ENCODE results near the gene LGALS8. TPM values are rescaled to one million over a fixed set of nuclear protein-coding genes. Genes with fewer than 3 reads are reported as not detected.

LGALS8 gene
- total and polyA plus RNA-seq, 2 donors (not counting 1 experiment from before 2014, with no cell fraction given): 38.0 to 67.0 TPM

DNA sequence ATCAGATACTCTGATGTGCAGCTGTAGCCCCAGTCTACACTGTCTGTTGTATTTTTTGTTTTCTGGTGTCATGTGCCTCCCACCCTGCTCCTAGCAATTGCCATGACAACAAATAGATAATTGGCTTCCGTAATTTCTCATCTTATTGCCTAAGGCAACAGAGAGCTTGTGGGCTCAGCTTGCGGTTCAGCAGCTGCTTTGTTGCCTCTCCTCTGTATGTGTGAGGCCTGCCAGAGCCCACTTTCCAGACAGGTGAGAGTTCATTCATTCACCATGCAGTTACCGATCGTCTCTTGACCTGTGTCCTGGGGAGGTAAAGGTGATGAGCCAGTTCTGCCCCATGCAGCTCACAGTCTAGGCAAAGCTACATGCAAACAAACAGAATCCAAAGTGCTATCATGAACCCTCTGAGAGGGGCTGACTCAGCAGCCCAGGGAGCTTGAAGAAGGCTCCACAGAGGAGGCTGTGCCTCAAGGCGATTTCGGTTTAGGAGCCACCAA lies 11.9 kb downstream of the LGALS8 start:
- Histone ChIP-seq H3K27me3 (replicated peaks in 1 of 4; ENCODE audit: control extremely low read depth in 1 of 4, control insufficient read depth in 3 of 4, insufficient read depth in 4 of 4, low read length in 3 of 4) (no peaks in the 10 kb centered on the region), H3K9me3 (ENCODE audit: control extremely low read depth in 1 of 3, control insufficient read depth in 2 of 3, insufficient read depth in 1 of 3, low read length in 2 of 3) (no peaks in the 10 kb centered on the region), H2AFZ (ENCODE audit: insufficient read depth, low read depth, low read length, poor library complexity, severe bottlenecking) (no peak overlapping the region), H3K4me1 (ENCODE audit: control insufficient read depth in 2 of 2, insufficient read depth in 2 of 2, low read length in 2 of 2) (peaks cover 9 to 10% of the 10 kb centered on the region in 2 donors), H3K4me2 (replicated peaks; ENCODE audit: low read depth, low read length, poor library complexity, severe bottlenecking) (no peak overlapping the region), H4K20me1 (ENCODE audit: control insufficient read depth, insufficient read depth, low read length, poor library complexity, severe bottlenecking) (no peaks in the 10 kb centered on the region), H3K36me3 (replicated peaks in 1 of 2; ENCODE audit: control extremely low read depth in 1 of 2, control insufficient read depth in 1 of 2, extremely low read depth in 1 of 2, insufficient read depth in 2 of 2, low read length in 1 of 2) (peaks cover 0 to 37% of the 10 kb centered on the region in 2 experiments), H3K4me3 (ENCODE audit: control extremely low read depth in 1 of 5, extremely low read depth in 1 of 5, insufficient read depth in 1 of 5, low read depth in 2 of 5, low read length in 4 of 5) (no peak overlapping the region), H3K79me2 (ENCODE audit: control insufficient read depth, insufficient read depth, low read length) (peaks cover 15% of the 10 kb centered on the region), H3K9ac (ENCODE audit: low read length) (no peak overlapping the region), H3K27ac (ENCODE audit: low read length in 2 of 2) (no peak overlapping the region)
- CTCF ChIA-PET: no interaction called here
- TF ChIP-seq, protein P1, sequence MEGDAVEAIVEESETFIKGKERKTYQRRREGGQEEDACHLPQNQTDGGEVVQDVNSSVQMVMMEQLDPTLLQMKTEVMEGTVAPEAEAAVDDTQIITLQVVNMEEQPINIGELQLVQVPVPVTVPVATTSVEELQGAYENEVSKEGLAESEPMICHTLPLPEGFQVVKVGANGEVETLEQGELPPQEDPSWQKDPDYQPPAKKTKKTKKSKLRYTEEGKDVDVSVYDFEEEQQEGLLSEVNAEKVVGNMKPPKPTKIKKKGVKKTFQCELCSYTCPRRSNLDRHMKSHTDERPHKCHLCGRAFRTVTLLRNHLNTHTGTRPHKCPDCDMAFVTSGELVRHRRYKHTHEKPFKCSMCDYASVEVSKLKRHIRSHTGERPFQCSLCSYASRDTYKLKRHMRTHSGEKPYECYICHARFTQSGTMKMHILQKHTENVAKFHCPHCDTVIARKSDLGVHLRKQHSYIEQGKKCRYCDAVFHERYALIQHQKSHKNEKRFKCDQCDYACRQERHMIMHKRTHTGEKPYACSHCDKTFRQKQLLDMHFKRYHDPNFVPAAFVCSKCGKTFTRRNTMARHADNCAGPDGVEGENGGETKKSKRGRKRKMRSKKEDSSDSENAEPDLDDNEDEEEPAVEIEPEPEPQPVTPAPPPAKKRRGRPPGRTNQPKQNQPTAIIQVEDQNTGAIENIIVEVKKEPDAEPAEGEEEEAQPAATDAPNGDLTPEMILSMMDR (IDR thresholded peaks at IDR 0.05): no peak
- no peak for TF ChIP-seq EZH2 (IDR thresholded peaks at IDR 0.05; ENCODE audit: borderline replicate concordance, insufficient read depth, low read depth, low read length, poor library complexity, severe bottlenecking)
- Mint-ChIP-seq H3K27me3 (no peaks in the 10 kb centered on the region), H3K4me3 (no peak overlapping the region), H3K4me1 (peaks cover 18% of the 10 kb centered on the region), H3K9me3 (ENCODE audit: insufficient read depth) (no peaks in the 10 kb centered on the region), H3K27ac (no peak overlapping the region)
- intact Hi-C loops (cut with micrococcal nuclease): no loop called here
- WGBS (ENCODE audit: insufficient coverage): 96% methylated on average over 4 of the region's 6 CpGs
- DNase-seq (no peak), ATAC-seq (ENCODE audit: low read depth) (no peak)
- POLR2A ChIA-PET: no interaction called here

DNA sequence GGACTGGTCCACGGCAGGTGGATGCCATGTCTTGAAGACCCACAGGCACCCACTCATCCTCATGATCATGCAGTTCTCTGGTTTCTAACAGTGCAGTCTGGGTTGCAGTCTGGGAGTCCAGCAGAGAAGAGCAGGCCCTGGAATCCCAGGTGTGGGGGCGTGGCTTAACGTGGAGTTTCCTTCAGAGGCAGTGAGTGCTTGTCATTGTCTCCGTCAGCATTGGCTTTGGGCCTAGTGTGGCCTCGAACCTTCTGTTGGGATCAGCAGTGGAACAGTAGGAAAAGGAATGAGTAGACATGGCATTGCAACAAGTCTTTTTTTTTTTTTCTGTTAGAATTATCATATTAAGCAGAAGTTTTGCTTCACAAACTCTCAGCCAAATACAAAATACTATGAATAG lies 12.8 kb downstream of the LGALS8 start:
- ChIA-PET CTCF (no interaction called here), POLR2A (interaction anchor here (0.6 to 0.7 kb wide), 2 partner anchors 399 to 959 kb away, joined by 3 to 4 read pairs; no protein-coding TSS in a partner anchor)
- 86% methylated on average over 3 of the region's 5 CpGs for WGBS (ENCODE audit: insufficient coverage)
- H3K4me2 ChIP-seq (replicated peaks; ENCODE audit: low read depth, low read length, poor library complexity, severe bottlenecking): no peak overlapping the region
- H3K79me2 ChIP-seq (ENCODE audit: control insufficient read depth, insufficient read depth, low read length): peaks cover 14% of the 10 kb centered on the region
- H3K27me3 Mint-ChIP-seq: no peaks in the 10 kb centered on the region
- H3K27me3 ChIP-seq (replicated peaks in 1 of 4; ENCODE audit: control extremely low read depth in 1 of 4, control insufficient read depth in 3 of 4, insufficient read depth in 4 of 4, low read length in 3 of 4): no peaks in the 10 kb centered on the region
- TF ChIP-seq EZH2 (IDR thresholded peaks at IDR 0.05; ENCODE audit: borderline replicate concordance, insufficient read depth, low read depth, low read length, poor library complexity, severe bottlenecking): no peak
- TF ChIP-seq, protein P1 (IDR thresholded peaks at IDR 0.05): no peak
- H3K4me3 ChIP-seq (ENCODE audit: control extremely low read depth in 1 of 5, extremely low read depth in 1 of 5, insufficient read depth in 1 of 5, low read depth in 2 of 5, low read length in 4 of 5): no peak overlapping the region
- no peak overlapping the region for H3K27ac Mint-ChIP-seq
- H2AFZ ChIP-seq (ENCODE audit: insufficient read depth, low read depth, low read length, poor library complexity, severe bottlenecking): no peak overlapping the region
- no peak overlapping the region for H3K27ac ChIP-seq (ENCODE audit: low read length in 2 of 2)
- no peaks in the 10 kb centered on the region for H3K9me3 Mint-ChIP-seq (ENCODE audit: insufficient read depth)
- no peaks in the 10 kb centered on the region for H3K9me3 ChIP-seq (ENCODE audit: control extremely low read depth in 1 of 3, control insufficient read depth in 2 of 3, insufficient read depth in 1 of 3, low read length in 2 of 3)
- peaks cover 0 to 46% of the 10 kb centered on the region in 2 experiments for H3K36me3 ChIP-seq (replicated peaks in 1 of 2; ENCODE audit: control extremely low read depth in 1 of 2, control insufficient read depth in 1 of 2, extremely low read depth in 1 of 2, insufficient read depth in 2 of 2, low read length in 1 of 2)
- no peak overlapping the region for H3K9ac ChIP-seq (ENCODE audit: low read length)
- DNase-seq: no peak
- no peak overlapping the region for H3K4me3 Mint-ChIP-seq
- peaks cover 13% of the 10 kb centered on the region for H3K4me1 Mint-ChIP-seq
- peaks cover 6 to 7% of the 10 kb centered on the region in 2 donors for H3K4me1 ChIP-seq (ENCODE audit: control insufficient read depth in 2 of 2, insufficient read depth in 2 of 2, low read length in 2 of 2)
- no peak for ATAC-seq (ENCODE audit: low read depth)
- intact Hi-C loops (cut with micrococcal nuclease): no loop called here
- no peaks in the 10 kb centered on the region for H4K20me1 ChIP-seq (ENCODE audit: control insufficient read depth, insufficient read depth, low read length, poor library complexity, severe bottlenecking)
